Ishikawa (cell line): ENCODE data around the gene TRPM3.

Experiments
- CEBPB ChIP-seq: IDR thresholded peaks from 2 replicates; pipeline ENCODE4 v1.6.1; 2012
- CREB1 ChIP-seq: IDR thresholded peaks from 2 replicates; pipeline ENCODE4 v1.6.1; 2012; ENCODE audit warnings: low read depth
- EGR1 ChIP-seq: IDR thresholded peaks from 2 replicates; pipeline ENCODE4 v1.6.1; 2012
- EP300 ChIP-seq: IDR thresholded peaks from 2 replicates; pipeline ENCODE4 v1.6.1; 2012; ENCODE audit warnings: borderline replicate concordance
- FOXM1 ChIP-seq: IDR thresholded peaks from 2 replicates; pipeline ENCODE4 v1.6.1; 2012; ENCODE audit warnings: low read depth, borderline replicate concordance
- NFIC ChIP-seq: IDR thresholded peaks from 2 replicates; pipeline ENCODE4 v1.6.1; 2012
- RAD21 ChIP-seq: IDR thresholded peaks from 2 replicates; pipeline ENCODE4 v1.6.1; 2012; ENCODE audit warnings: low read depth
- REST ChIP-seq: IDR thresholded peaks from 2 replicates; pipeline ENCODE4 v1.6.1; 2012; ENCODE audit warnings: low read depth, mild to moderate bottlenecking
- TAF1 ChIP-seq: IDR thresholded peaks from 2 replicates; pipeline ENCODE4 v1.6.1; 2012; ENCODE audit warnings: low read depth, mild to moderate bottlenecking
- TCF12 ChIP-seq: IDR thresholded peaks from 2 replicates; pipeline ENCODE4 v1.6.1; 2012; ENCODE audit warnings: low read depth
- TEAD4 ChIP-seq: IDR thresholded peaks from 2 replicates; pipeline ENCODE4 v1.6.1; 2012
- USF1 ChIP-seq: IDR thresholded peaks from 2 replicates; pipeline ENCODE4 v1.6.1; 2012
- YY1 ChIP-seq: IDR thresholded peaks from 2 replicates; pipeline ENCODE4 v1.6.1; 2012; ENCODE audit warnings: low read depth
- ZBTB7A ChIP-seq: IDR thresholded peaks from 2 replicates; pipeline ENCODE4 v1.6.1; 2012; ENCODE audit warnings: low read depth
- TF ChIP-seq, protein P1 (sequence below): IDR thresholded peaks from 2 replicates; pipeline ENCODE4 v1.6.1; 2012

Gene TRPM3

DNA sequence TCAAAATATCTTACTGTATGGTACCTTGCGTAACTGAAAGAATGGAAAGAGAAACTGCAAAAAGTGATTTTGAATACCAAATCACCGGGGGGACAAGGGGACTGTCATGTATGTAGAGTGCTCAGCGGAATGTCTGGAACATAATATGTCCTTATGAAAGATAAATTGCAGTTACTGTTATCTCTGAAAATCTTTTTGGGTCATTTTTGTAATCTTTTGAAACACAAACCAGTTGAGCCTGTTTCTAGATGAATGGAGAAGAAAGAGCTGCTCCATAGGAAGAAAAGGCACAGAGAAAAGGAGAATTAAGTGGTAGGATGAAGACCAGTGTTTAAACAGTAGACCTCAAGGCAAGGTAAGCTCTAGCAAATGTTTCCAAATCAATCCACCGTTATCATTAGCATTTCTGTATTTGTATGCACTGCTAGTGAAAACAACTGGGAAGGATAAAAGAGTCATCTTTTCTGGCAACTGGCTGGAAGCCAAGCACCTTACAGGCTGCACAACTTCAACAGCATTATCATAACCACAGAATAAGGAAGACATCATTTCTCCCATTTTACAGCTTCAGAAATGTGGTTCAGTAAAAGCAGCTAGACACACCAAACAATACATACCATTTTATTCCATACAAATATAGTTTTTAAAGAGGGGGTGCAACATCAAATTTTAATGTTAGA, 158.5 kb downstream of the TRPM3 start:
- TF ChIP-seq CREB1 (no peak), REST (no peak), TCF12 (no peak), CEBPB (no peak), YY1 (no peak), NFIC (no peak), FOXM1 (no peak), EP300 (no peak), USF1 (no peak), ZBTB7A (no peak), RAD21 (no peak)
- TF ChIP-seq, protein P1, sequence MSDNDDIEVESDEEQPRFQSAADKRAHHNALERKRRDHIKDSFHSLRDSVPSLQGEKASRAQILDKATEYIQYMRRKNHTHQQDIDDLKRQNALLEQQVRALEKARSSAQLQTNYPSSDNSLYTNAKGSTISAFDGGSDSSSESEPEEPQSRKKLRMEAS = no peak

DNA sequence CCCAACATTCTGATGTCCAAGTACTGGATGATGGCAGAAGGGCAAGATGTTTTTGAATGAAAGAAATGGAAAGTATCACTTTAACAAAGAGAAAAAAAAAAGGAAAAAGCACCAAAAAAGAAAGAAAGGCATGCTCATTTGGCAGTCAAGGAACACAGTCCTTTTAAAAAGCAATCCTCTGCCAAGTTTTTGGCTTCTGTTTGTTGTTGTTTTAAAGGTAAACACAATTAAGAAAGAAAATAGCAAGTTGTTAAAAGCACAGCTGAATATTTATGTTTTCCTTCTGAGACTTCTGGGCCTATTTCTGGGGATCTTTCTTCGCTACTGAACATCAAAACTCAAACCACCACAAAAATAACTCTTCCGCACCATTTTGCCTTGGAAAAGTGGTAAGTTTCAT, 162.1 kb downstream of the TRPM3 start:
- TF ChIP-seq EGR1 (no peak), NFIC (no peak)

- TF ChIP-seq TEAD4 = no peak
- TF ChIP-seq TAF1 = no peak
- TF ChIP-seq TCF12 = no peak
- TF ChIP-seq, protein P1 = no peak
- no peak for TF ChIP-seq FOXM1
- TF ChIP-seq NFIC = no peak
- no peak for TF ChIP-seq CREB1
- TF ChIP-seq EGR1 = no peak
- no peak for TF ChIP-seq CEBPB
- TF ChIP-seq ZBTB7A = no peak
- no peak for TF ChIP-seq REST
- no peak for TF ChIP-seq RAD21
- TF ChIP-seq EP300 = no peak
- TF ChIP-seq USF1 = no peak
- no peak for TF ChIP-seq YY1
These were observed 166.8 kb downstream of the TRPM3 start for GRCh38 chr9:70954596-70955143.

- TF ChIP-seq TCF12 (no peak), RAD21 (no peak), CREB1 (no peak), ZBTB7A (no peak), TEAD4 (0 out of 2 replicates have a peak, but pooled peaks have one; percentile 7), NFIC (no peak)
- TF ChIP-seq, protein P1 = no peak
These were observed 167.3 kb downstream of the TRPM3 start for GRCh38 chr9:70954126-70954525.

DNA sequence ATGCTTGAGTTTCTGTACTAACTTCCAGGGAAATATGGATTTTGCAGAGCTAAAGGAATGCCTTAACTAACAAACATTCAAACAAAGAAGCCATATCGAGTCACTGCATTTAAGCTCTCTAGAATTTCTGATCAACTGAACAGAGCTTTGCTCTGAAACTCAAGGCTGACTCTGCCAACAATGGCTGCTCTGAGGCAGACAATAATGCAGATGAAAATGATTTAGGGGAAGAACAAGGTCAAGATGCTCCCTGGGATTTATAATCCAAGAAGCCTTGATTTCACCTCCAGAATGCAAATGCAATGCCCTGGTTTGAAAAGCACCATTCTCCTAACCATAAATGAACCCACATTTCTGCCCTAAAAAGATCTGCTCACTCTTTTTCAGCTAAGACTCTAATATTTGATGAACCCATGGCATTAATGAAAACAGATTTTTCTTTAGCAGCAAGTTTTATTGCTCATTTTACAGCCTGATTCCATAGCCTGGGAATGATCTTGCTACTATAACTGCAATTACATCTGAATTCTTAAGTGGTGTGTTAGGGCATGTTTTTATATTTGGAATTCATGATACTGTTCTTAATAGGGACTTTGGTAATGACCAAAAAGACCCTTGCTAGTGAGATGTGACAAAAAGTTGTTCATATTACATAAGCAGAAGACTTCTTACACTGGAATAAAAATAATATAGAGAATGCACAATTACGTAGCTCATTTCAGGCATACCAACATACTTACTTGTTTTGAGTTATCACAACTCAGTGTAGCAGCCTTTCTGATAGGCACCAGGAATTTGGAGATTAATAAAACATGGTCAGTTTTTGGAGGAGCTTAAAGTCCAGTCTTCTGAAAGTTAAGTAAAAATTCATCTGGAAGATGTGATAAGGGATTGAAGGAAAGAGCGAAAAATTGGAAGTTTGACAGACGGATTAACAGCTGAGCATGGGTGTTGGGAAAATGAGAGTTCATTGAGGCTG, 169.4 kb downstream of the TRPM3 start:
- TF ChIP-seq, protein P1 = no peak
- TF ChIP-seq CEBPB (no peak), ZBTB7A (no peak), EP300 (no peak), YY1 (no peak), USF1 (no peak)
